ENCODE results near the gene PDE4D.
"Not testable (repeated sequence)": the region's sequence is repeated elsewhere in the genome, so short reads cannot be mapped to it uniquely, and the experiment has no call there.

The PDE4D gene

DNA sequence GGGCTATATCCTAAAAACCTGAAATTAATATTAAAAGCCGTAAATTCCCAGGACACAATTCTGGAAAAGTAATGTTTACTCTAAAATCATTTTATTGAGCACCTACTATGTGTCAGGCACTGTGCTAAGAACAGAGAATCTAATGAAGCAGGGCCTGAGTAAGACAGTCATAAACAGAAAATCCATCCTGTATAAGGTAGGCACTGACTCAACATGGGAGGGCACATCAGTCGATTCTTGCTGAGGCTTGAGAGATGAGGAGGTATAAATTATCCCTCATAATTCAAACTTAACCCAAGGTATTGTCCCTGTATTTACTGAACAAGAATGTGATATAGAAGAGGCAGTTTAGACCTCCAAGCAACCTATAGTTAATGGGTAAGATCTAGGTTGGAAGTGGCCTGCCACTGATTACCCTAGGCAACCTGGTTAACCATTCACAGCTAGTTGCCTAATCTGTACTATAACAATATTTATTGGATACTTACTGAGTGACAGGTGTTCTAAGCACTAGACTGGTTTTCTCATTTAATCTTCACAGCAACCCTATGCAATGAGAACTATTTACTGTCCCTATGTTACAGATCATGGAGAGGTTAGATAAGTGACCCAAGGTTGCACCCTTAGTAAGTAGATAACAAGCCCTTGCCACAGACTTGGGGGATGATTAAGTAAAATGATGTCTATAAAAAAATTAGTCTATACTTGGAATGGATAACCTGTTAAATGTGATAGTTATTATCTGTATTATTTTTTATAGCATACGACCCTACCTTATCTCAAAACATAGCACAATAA is 317.7 kb downstream of the PDE4D start:
- DNase-seq, result no peak

DNA sequence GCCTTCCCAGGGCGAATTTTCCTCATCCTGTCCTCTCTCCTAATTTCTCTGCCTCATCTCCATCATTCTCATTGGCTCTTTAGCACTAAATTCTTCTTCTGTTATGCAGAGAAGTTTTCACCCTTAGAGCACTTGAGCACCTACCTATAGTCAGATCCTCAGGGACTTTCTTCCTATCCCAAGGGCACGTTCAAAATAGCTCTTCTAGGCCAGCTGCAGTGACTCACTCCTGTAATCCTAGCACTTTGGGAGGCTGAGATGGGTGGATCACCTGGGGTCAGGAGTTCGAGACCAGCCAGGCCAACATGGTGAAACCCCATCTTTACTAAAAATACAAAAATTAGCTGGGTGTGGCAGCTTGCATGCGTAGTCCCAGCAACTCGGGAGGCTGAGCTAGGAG is 320.0 kb downstream of the PDE4D start:
- not testable (repeated sequence) for DNase-seq

DNA sequence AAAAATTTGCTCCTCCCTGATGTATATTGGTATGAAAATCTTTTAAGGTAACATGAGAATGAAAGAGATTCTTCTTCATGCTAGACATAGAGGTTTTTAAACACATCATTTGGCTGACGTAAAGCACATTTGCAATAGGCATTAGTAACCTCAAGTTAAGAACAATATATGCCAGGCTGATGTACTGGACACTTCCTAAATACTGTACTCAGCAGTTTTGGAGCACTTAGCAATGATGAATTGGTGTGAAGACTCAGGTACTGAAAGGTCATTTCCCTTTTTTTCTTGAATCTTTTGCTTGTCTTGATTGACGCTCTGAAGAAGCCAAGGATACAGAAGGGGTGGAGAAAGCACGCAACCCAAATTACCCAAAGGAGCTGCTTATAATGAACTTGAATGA is 322.5 kb downstream of the PDE4D start:
- DNase-seq, result no peak

DNA sequence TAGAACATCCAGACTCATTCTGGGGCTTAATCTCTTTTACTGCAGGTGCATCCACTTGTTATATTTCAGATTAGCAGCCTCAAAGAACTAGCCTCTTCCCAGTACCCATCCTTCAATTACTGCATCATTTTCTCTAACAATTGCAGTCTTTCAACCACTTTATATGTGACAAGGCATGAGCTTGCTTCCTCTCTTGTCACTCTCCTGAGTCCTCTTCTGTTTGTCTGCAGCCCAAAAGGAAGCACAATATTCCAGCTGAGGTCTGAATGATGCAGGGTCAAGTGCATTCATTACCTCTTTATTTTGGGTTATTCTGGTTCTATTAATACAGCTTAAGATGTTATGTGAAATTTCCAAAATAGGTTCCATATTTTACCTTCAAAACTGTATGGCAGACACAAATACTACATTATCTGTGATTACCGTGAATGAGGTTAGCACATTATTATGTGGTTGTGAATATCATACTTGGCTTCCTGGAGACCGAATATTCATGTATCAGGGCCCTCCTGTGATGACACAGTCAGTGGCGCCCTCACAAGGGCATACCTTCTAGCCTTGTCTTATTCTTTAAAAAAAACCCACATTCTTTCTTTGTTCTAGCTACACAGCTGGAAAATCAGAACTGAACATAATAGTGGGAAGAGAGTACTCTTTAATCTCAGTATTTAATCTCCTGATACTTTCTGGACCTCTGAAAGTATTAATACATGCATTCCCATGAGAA is 323.8 kb downstream of the PDE4D start:
- DNase-seq, result no peak

DNA sequence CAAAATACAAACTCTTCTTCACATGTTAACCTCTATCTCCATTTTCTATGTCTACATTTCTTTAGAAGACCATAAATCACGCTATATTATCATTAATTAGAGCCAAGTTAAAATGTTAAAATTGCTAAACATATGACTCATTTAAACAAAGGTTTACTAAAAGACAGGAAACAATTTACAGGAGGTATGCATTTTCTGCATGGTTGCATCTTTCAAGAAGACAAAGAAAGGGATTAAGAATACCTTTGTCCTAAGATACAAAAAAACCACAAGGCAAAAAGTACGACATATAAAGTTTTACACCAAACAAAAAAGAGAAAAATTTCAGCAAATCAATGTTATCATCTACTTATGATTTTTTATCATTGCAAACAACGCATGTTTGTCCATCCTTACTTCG is 324.4 kb downstream of the PDE4D start:
- DNase-seq, result no peak

DNA sequence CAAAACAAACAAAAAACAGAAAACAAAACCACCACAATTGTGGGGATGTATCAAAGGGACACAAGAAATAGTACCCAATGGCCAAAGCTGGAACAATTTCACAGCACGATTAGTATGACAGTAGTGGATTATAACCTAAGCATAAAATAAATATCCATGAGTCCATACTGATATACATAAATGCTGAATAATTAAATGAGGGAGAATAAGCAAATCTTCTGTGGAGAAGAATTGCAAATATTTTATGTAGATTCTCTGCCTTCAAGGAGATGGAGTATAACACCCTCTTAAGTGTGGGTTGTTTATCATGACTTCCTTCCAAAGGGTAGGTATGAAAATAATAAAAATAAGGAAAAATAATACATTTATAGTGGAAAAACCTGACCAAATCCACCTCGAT is 325.4 kb downstream of the PDE4D start:
- no peak for DNase-seq

DNA sequence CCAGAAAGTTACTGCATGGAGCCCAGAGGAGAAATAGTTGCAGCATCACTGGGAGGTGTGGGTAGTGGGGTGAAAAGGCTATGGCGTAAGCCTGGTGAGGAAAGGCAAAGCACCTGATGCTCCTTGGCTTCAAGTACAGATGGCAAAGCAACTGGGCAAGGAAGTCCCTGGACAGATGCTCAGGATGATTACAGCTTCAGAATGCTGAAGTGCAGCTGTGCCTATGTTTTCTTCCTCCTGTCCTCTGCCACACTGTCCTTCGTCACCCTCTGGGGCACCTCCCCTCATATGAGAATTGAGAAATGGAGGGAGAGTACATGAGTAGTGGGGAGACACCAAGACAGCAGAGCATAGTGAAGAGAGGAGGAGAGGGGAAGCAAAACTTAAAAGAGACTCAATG is 328.0 kb downstream of the PDE4D start:
- DNase-seq, result no peak

DNA sequence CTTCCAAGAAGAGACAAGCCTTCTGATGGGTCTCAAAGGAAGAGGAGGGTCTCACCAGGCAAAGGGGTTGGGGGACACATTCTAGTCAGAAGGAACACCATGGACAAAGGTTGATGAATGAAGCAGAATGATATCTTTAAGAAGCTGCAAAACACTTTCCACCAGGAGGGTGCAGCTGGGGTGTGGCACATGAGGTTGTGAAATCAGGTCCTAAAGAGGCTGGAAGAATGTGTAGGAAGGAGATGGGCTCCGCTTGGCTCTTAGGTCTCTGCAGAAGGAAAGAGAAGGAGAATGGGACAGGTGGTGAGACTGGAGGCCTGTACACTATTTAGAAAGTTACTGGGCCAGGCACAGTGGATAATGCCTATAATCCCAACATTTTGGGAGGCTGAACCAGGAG is 328.6 kb downstream of the PDE4D start:
- DNase-seq, result no peak

DNA sequence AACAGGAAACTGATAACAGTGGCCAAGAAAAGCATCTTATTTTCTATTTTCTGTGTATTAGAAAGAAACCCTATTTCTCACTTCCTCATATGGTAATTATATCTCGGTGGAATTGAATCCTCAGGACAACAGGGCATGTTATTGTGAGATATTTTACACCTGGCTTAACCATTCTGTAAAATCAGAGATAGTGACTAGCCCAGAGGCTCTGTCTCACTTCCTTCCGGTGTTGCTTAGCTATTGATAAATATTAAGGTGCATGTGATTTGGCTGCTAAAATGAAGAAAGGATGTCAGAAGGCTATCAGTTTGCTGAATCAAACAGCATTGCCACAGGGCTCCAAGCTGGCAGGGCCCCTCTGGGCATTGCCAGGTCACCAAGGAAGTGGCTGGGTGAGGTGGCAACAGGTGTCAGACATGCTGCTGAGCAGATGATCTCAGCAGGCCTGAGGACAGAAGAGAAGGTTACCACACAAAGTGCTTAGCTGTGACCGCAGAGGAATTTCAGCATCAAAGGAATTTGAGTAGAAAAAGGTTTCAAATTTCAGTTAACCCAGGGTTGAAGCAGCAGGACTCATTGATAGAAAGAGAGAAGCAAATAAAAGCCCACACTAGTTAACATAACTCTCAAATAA is 330.7 kb downstream of the PDE4D start:
- peak; percentile 46 for DNase-seq

DNA sequence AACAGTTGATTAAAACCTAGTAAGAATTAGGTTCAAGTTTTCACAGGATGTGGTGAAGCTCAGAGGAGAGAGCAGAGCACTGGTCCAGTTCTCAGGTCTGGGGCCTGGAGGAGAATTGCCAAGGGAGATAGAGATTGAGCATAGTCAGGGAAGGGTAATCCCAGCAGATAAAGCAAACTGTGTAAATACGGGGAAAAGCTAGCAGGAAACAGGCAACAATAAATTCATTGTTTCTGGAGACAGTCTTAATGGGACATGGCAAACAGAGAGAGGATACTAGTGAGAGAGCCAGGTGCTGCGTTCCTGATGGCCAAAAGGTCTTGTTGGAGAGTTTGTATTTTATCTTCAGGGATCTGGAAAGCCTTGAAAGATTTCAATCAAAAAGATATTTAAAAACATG is 333.0 kb downstream of the PDE4D start:
- DNase-seq, result no peak

DNA sequence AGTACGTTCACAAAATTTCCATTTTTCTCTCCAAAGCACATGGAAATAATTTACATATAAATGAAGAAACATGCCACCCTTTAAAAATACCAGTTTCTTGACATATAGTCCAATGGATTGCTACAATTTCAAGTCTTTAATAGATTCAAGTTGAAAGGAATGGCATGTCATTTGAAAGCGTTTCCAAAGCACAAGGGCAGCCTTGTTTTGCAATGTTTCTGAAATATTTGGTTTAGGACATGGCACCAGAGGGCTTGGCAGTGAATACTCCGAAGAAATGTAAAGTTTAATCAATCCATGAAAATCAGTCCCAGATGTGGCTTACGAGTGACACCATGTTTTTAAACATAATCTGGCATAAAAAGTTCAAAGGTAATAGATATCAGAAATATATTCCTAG is 333.7 kb downstream of the PDE4D start:
- DNase-seq, result no peak

DNA sequence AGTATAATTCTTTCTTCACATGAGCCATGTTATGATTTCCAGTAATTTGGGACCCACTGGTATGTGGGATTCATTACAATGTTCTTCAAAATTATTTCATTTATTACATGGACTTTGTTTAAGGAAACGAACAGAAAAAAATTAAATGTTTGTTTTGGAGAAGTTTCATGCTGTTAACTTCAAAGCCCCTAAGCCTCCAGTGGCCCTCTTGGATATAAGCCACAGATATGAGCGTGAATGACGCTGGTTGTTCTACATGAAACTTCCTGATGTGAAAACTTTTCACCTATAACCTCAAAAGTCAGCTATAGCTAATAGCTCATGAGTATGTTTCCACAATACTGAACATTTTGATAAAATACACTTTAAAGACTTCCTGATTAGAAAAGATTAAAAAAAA is 334.2 kb downstream of the PDE4D start:
- no peak for DNase-seq

DNA sequence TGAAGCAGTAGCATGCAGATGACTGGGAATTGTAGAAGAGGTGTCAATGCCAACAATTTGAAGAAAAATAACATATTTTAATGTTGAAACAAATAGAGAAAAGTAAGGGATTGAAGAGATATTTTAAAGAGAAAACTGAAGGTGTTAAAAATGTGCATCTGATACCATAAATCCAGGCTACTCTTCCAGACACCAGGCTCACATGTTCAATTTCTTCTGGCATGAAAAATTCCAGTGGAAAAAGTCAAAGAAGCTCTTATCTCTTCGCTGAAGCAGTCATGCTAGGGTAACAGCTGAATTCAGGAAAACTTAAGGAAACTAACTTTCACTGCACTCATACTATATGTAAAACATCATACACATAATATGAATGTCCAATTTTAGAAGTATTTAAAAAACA is 335.0 kb downstream of the PDE4D start:
- no peak for DNase-seq

DNA sequence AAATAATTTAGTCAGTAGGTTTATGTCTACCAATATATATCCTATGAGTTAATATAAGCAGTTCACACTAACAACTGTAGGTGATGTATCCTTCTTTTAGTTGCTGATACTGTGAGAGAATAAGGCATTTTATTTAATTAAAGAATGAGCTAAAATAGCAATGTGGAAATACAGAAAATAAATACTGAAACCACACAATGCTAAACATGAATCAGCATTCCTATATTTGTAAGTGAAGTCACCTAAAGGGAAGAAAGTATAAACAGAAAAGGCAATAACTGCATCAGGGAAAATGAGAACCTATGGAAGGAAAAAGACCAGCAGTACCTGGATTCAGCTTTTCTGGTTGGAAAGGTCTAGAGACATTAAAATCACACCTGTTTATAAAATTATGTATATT is 336.0 kb downstream of the PDE4D start:
- no peak for DNase-seq

DNA sequence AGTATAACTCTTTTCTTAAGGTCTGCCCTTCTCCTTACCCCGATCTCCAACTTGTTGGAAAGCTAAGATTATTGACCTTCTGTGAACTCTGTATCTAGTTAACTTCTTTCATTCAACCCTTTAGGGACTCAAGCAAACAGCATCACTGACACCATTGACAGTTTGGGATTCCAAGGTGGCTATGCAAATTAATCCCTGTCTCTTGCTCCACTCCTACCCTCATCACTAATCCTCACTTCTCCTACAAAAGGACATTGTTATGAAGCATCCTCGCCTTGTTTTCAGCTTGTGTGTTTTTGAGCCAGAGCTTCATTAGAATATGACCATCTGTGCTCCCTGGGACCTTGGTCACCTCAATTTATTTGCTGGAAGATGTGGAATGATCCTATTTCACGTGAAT is 337.9 kb downstream of the PDE4D start:
- no peak for DNase-seq

DNA sequence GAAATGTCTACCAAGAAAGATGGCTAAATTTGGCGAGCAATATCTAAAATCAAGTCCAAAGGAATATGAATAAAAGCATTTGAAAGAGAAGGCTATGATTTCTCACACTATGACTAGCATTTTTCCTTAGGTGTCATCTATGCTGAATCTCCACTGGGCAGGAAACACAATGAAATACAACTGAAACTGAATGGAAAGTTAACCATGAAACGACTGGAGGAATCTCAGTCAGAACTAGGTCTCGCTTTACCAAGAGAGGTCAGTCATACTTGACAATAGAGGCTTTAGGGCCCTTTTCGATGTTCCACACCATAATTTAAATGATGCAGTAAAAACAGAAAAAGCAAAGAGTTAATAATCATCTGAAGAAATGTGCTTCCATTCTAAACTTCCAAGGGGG is 339.0 kb downstream of the PDE4D start:
- DNase-seq, result no peak

DNA sequence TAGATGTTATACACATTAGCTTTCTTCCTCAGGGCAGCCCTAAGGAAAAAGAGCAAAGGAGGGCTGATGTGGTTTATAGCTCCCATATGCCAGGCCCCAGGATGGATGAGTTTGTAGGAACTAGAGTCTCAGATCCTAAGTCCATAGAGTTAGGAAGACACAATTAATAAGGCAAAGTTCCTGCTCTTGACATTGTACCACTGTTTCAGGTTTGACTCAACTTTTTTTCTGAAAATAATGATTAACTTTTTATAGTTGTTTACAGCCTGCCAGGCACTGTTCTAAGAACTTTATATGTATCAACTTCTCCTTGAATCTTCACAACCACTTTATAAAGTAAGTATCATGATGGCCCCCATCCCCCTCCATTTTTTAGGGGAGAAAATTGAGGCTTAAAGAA is 339.5 kb downstream of the PDE4D start:
- DNase-seq, result no peak

DNA sequence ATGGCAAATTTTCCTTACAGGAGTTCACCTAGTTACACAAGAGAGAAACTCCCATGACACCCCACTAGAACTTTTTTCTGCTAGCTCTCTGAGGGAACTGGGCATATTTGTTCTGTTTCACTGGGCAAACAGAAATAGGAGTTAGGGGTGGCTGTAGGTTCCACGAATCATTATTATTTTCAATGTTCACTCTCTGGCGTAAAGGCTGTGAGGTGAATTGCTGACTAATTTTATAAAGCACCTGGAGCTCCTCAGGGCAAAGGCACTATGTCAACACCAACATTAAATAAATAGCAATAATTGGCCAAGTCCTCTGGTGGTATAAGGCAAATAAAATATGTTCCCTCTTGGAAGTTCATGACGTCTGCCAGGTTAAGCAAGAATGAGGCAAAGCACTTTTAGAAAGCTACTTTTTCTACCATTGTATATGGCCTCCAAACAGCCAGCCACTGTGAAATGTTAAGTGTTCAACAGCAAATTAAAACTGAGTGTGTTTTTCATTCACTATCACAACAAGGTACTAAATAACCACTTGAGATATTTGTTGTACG is 344.6 kb downstream of the PDE4D start:
- no peak for DNase-seq

DNA sequence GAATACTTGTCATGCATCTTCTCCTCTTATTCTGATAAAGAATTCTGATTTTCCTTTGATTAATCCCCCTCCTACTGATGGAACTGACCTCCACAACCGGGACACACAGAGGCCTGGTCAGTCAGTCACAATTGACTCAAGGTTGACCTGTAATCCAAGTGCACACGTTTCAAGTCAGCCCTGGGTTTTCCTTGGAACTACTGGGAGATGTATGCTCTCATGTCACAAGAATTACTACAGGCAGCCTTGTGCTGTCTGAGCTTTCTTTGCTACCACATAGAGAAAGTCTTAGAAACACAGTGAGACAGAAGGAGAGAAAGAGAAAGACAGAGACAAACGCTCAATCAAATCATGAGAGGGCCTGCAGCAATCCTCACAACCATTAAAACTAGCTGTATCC is 345.8 kb downstream of the PDE4D start:
- DNase-seq, result no peak

DNA sequence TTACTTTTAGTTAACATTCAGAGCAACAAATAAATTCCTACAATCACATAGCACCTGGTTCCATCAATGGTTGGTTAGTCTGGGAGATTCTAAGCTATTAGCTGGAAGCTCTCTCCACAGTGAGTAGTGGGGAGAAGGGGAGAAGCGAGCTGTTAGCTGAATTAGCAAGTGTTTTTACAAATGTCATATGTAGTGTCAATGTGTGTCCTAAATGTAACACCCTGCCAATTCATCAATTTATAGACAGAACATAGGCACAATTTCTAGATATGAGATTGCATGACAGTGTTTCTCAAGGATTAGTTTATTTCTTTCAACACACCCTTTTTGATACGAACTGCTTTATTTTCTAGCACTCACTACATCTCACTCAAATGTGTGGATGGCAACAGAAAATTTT is 349.0 kb downstream of the PDE4D start:
- no peak for DNase-seq

DNA sequence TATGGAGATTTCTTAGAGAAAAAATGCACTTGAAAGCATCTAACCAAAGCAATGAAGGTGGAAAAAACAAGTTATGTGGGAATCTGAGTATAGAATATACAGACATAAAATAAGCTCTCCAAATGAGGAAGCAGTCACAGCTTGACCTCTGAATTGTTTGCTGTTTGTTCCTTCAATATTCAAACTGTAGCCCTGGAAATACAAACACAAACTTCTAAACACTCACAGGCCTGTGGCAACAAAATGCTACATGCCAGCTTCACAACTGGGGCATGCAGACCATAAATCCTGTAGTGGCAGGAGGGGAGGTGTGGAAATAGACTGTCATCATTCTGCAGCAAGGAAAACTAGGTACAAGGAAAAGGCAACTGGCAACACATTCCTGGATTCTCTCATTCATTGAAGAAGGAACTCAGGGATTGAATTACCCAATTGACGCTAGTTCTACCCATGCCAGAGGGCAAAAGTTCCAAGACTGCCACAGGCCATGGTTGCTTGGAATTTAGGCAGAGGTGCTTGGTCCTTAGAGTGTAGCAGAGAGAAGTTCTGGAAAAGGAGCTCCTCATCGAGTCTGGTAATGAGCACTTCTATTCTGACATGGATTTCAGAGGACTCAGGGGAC is 349.6 kb downstream of the PDE4D start:
- DNase-seq, result no peak

DNA sequence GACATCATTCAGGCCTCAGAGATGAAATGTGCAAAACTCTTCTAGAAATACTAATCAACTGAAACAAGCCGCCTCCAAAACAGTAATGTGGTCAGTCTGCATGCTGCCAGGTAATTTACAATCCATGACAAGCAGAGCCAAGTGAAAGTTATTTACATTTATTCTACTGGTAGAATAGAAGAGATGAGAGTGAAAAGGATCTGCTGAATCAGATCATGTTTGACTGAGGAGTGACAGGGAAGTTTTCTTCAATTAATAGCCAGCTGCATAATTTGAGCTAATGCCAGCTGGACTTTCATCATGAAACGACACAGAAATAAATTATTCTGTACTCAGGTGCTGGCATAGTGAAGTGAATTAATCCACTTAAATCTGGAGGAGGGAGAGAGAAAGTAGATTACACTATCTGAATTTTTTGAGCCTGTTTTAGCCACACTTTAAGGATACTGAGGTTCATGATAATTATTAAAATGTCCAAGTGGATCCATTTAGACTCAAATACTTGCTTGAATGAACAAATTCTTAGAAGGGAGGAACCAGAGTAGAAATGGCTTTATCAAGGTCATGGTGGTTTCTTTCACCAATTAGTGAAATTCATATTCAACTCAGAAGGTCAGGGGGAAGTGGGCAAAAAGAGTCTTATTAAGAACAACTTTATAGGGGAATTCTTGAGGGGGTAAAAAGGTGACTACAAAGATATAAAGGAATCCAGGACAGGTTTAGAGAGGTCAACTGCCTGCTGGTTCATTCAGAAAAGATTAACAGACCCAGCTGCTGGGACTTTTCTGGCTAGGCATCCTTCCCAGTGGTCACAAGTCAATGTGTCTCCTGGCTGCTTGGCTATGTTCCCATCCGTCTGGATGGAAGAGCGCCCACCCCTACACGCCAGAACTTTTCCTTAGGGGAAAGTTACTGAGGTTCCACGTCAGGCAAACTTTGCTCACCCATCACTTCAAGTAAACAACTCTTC is 350.4 kb downstream of the PDE4D start:
- no peak for DNase-seq

Measured in activated gamma-delta T cell treated with Interleukin-2 at 50 U/mL for 16 hours (primary cell).